GOT3 (cell line): ENCODE data around the gene MAGI1.
"Not testable (repeated sequence)": the region's sequence is repeated elsewhere in the genome, so short reads cannot be mapped to it uniquely, and the experiment has no call there.

Experiments
- DNase-seq: peaks from one replicate; lab custom pipeline; 2025; ENCODE audit warnings: mixed read lengths; lab: John Stamatoyannopoulos, UW

MAGI1 gene

GRCh38 chr3:65526656-65527055 lies 512.1 kb downstream of the MAGI1 start:
- no peak for DNase-seq

GRCh38 chr3:65524584-65524983 lies 514.1 kb downstream of the MAGI1 start:
- no peak for DNase-seq

GRCh38 chr3:65523878-65524277 lies 514.8 kb downstream of the MAGI1 start:
- DNase-seq, result no peak

- no peak for DNase-seq
These were observed 517.7 kb downstream of the MAGI1 start for GRCh38 chr3:65521032-65521431.

- DNase-seq, result no peak
These were observed 521.7 kb downstream of the MAGI1 start for GRCh38 chr3:65516998-65517397.

GRCh38 chr3:65514317-65514716 lies 524.4 kb downstream of the MAGI1 start:
- DNase-seq, result not testable (repeated sequence)

GRCh38 chr3:65509423-65509794 lies 529.3 kb downstream of the MAGI1 start:
- not testable (repeated sequence) for DNase-seq

- DNase-seq, result no peak
These were observed 529.8 kb downstream of the MAGI1 start for GRCh38 chr3:65508750-65509422.

GRCh38 chr3:65507437-65507836 lies 531.3 kb downstream of the MAGI1 start:
- no peak for DNase-seq

GRCh38 chr3:65503776-65504175 lies 534.9 kb downstream of the MAGI1 start:
- DNase-seq, result no peak

- DNase-seq, result no peak
These were observed 536.2 kb downstream of the MAGI1 start for GRCh38 chr3:65502526-65502925.

- no peak for DNase-seq
These were observed 538.1 kb downstream of the MAGI1 start for GRCh38 chr3:65500398-65501306.

GRCh38 chr3:65497846-65498245 lies 540.9 kb downstream of the MAGI1 start:
- no peak for DNase-seq

- DNase-seq, result no peak
These were observed 541.5 kb downstream of the MAGI1 start for GRCh38 chr3:65497236-65497635.

- DNase-seq, result no peak
These were observed 544.8 kb downstream of the MAGI1 start for GRCh38 chr3:65493938-65494337.

- no peak for DNase-seq
These were observed 545.3 kb downstream of the MAGI1 start for GRCh38 chr3:65493371-65493882.

- DNase-seq, result no peak
These were observed 546.5 kb downstream of the MAGI1 start for GRCh38 chr3:65492249-65492648.

- DNase-seq, result no peak
These were observed 548.6 kb downstream of the MAGI1 start for GRCh38 chr3:65490114-65490513.

GRCh38 chr3:65489253-65489652 lies 549.5 kb downstream of the MAGI1 start:
- DNase-seq, result no peak

- DNase-seq, result no peak
These were observed 552.8 kb downstream of the MAGI1 start for GRCh38 chr3:65485826-65486469.

- DNase-seq, result no peak
These were observed 553.8 kb downstream of the MAGI1 start for GRCh38 chr3:65484964-65485363.

- no peak for DNase-seq
These were observed 555.2 kb downstream of the MAGI1 start for GRCh38 chr3:65483480-65483879.

- no peak for DNase-seq
These were observed 555.7 kb downstream of the MAGI1 start for GRCh38 chr3:65483011-65483410.
